Ovary (tissue), 3 donors: ENCODE data around the gene PRKCE.

Experiments
- CTCF ChIP-seq, 3 donors: fragments of 450-650 bp in 2 of 3; fragments of 200-600 bp in 1 of 3; IDR thresholded peaks; one replicate each; pipeline versions ENCODE4 v1.5.1 to v1.8.0; 2016 to 2022; ENCODE audit warnings: antibody characterized with exemption in 3 of 3, mild to moderate bottlenecking in 1 of 3
- POLR2A ChIP-seq: fragments of 450-650 bp; IDR thresholded peaks from one replicate; pipeline ENCODE4 v1.6.1; 2017; ENCODE audit warnings: antibody characterized with exemption, mild to moderate bottlenecking, moderate library complexity
- donor health status: DM: no; HTN: no; CAD: no.

- TF ChIP-seq CTCF (IDR thresholded peaks at IDR 0.05) (no peak), POLR2A (no peak)
Observed at GRCh38 chr2:45669032-45669486, 17.6 kb downstream of the PRKCE start.
